ENCODE measurements around the gene DNAJC5. TPM values are rescaled to one million over a fixed set of nuclear protein-coding genes. Genes with fewer than 3 reads are reported as not detected.

DNAJC5 gene
- total and polyA plus RNA-seq, 2 experiments from 2014 or later = 9.4 to 37.7 TPM

- H3K9me3 ChIP-seq (ENCODE audit: low read depth) = no peaks in the 10 kb centered on the region
- H3K27me3 ChIP-seq = no peaks in the 10 kb centered on the region
- H3K4me3 ChIP-seq = no peak overlapping the region
- H3K4me1 ChIP-seq (ENCODE audit: low read depth) = no peaks in the 10 kb centered on the region
- H3K36me3 ChIP-seq = peaks cover 36% of the 10 kb centered on the region
- no peak for DNase-seq (ENCODE audit: low read depth in 1 of 2, low spot score in 1 of 2)
- no peak for TF ChIP-seq CTCF (IDR thresholded peaks at IDR 0.05; ENCODE audit: low read depth, low read length)
- H3K27ac ChIP-seq = no peak overlapping the region
These were observed 68.4 kb downstream of the DNAJC5 start for GRCh38 chr20:63963348-63963741.

GRCh38 chr20:63963784-63964301 is 68.9 kb downstream of the DNAJC5 start:
- H3K27ac ChIP-seq = no peak overlapping the region
- no peak for TF ChIP-seq CTCF (IDR thresholded peaks at IDR 0.05; ENCODE audit: low read depth, low read length)
- peaks cover 4% of the 10 kb centered on the region for H3K4me1 ChIP-seq (ENCODE audit: low read depth)
- no peak overlapping the region for H3K4me3 ChIP-seq
- no peaks in the 10 kb centered on the region for H3K27me3 ChIP-seq
- DNase-seq (ENCODE audit: low read depth in 1 of 2, low spot score in 1 of 2) = no peak
- no peaks in the 10 kb centered on the region for H3K9me3 ChIP-seq (ENCODE audit: low read depth)
- H3K36me3 ChIP-seq = peaks cover 33% of the 10 kb centered on the region

- H3K9me3 ChIP-seq (ENCODE audit: low read depth) = no peaks in the 10 kb centered on the region
- TF ChIP-seq CTCF (IDR thresholded peaks at IDR 0.05; ENCODE audit: low read depth, low read length) = no peak
- H3K36me3 ChIP-seq = peaks cover 28% of the 10 kb centered on the region
- DNase-seq (ENCODE audit: low read depth in 1 of 2, low spot score in 1 of 2) = no peak
- no peaks in the 10 kb centered on the region for H3K27me3 ChIP-seq
- H3K27ac ChIP-seq = no peak overlapping the region
- H3K4me3 ChIP-seq = no peak overlapping the region
- H3K4me1 ChIP-seq (ENCODE audit: low read depth) = peaks cover 6% of the 10 kb centered on the region
These were observed 69.5 kb downstream of the DNAJC5 start for GRCh38 chr20:63964412-63964811.

GRCh38 chr20:63966172-63966943 is 71.4 kb downstream of the DNAJC5 start:
- Histone ChIP-seq H3K27ac (no peak overlapping the region), H3K36me3 (peaks cover 25% of the 10 kb centered on the region), H3K4me3 (no peak overlapping the region), H3K9me3 (ENCODE audit: low read depth) (no peaks in the 10 kb centered on the region), H3K27me3 (no peaks in the 10 kb centered on the region), H3K4me1 (ENCODE audit: low read depth) (peaks cover 6% of the 10 kb centered on the region)
- no peak for DNase-seq (ENCODE audit: low read depth in 1 of 2, low spot score in 1 of 2)
- TF ChIP-seq CTCF (IDR thresholded peaks at IDR 0.05; ENCODE audit: low read depth, low read length) = no peak

GRCh38 chr20:63966944-63967322 is 72.0 kb downstream of the DNAJC5 start:
- H3K27ac ChIP-seq = no peak overlapping the region
- no peaks in the 10 kb centered on the region for H3K27me3 ChIP-seq
- no peak overlapping the region for H3K4me3 ChIP-seq
- DNase-seq (ENCODE audit: low read depth in 1 of 2, low spot score in 1 of 2) = no peak
- H3K4me1 ChIP-seq (ENCODE audit: low read depth) = peaks cover 6% of the 10 kb centered on the region
- no peaks in the 10 kb centered on the region for H3K9me3 ChIP-seq (ENCODE audit: low read depth)
- TF ChIP-seq CTCF (IDR thresholded peaks at IDR 0.05; ENCODE audit: low read depth, low read length) = no peak
- peaks cover 21% of the 10 kb centered on the region for H3K36me3 ChIP-seq

All from cardiac muscle cell (in vitro differentiated cells and primary cell).